NB4 (cell line): ENCODE data around the gene UBE4B.
"Not testable (repeated sequence)": the region's sequence is repeated elsewhere in the genome, so short reads cannot be mapped to it uniquely, and the experiment has no call there.

Source experiments
- DNase-seq: peaks from one replicate; pipeline ENCODE4 v3.0.0; 2010; ENCODE audit warnings: low read depth
- H3K4me3 ChIP-seq: one replicate; pipeline ENCODE4 v1.5.1; 2011; ENCODE audit warnings: mild to moderate bottlenecking, low read depth, low read length, moderate library complexity
- MYC ChIP-seq: IDR thresholded peaks from 2 replicates; pipeline ENCODE4 v1.6.1; 2011; ENCODE audit warnings: low read depth, low read length
- POLR2A ChIP-seq: IDR thresholded peaks from 2 replicates; pipeline ENCODE4 v1.6.1; 2011; ENCODE audit warnings: mild to moderate bottlenecking; ENCODE audit not compliant: insufficient read length; ENCODE audit errors: extremely low read depth
- TF ChIP-seq, protein P1 (sequence below): IDR thresholded peaks from one replicate; pipeline ENCODE4 v1.5.1; 2012; ENCODE audit warnings: low read depth, low read length
- TF ChIP-seq, protein P2 (sequence below): IDR thresholded peaks from 2 replicates; pipeline ENCODE4 v1.6.1; 2011; ENCODE audit warnings: low read depth, low read length

UBE4B gene

DNA sequence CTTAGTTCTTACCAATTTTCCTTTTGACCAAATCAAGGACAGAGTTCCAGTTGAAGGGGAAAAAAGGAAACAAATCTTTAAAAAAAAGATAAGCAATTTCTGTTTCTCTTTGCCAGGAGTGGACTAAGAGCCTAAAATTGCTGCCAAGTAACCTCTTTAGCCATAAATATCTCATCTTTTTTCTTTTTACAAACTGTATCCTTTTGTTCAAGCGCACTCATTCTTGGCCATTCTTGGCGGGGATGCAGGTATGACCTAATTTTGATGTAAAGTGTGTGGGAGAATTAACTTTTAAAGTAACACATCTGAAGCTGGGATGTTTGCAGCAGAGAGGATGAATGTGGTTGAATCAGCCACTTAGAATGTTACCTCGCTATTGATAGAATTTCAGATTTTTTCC, 164.2 kb downstream of the UBE4B start:
- DNase-seq: no peak
- H3K4me3 ChIP-seq: no peak overlapping the region
- TF ChIP-seq, protein P1, sequence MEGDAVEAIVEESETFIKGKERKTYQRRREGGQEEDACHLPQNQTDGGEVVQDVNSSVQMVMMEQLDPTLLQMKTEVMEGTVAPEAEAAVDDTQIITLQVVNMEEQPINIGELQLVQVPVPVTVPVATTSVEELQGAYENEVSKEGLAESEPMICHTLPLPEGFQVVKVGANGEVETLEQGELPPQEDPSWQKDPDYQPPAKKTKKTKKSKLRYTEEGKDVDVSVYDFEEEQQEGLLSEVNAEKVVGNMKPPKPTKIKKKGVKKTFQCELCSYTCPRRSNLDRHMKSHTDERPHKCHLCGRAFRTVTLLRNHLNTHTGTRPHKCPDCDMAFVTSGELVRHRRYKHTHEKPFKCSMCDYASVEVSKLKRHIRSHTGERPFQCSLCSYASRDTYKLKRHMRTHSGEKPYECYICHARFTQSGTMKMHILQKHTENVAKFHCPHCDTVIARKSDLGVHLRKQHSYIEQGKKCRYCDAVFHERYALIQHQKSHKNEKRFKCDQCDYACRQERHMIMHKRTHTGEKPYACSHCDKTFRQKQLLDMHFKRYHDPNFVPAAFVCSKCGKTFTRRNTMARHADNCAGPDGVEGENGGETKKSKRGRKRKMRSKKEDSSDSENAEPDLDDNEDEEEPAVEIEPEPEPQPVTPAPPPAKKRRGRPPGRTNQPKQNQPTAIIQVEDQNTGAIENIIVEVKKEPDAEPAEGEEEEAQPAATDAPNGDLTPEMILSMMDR: no peak

DNA sequence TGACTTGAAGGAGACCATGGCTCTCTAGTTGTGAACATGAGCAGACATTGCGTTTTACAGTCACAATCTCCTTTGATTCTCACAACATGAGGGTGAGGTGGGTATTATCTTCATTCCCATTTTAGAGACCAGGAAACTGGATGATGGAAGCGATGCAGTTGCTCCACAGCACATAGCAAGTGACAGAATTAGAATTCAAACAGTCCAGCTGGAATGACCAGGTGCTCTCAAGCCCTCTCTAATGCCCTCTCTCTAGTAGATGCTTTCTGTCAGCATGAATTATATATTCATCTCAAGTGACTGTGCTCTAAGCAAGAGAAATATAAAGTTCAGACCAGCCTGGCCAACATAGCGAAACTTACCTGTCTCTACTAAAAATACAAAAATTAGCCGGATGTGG, 167.9 kb downstream of the UBE4B start:
- TF ChIP-seq, protein P1: no peak
- TF ChIP-seq POLR2A: no peak
- TF ChIP-seq, protein P2, sequence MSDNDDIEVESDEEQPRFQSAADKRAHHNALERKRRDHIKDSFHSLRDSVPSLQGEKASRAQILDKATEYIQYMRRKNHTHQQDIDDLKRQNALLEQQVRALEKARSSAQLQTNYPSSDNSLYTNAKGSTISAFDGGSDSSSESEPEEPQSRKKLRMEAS: no peak
- TF ChIP-seq MYC: no peak
- H3K4me3 ChIP-seq: no peak overlapping the region
- no peak for DNase-seq

DNA sequence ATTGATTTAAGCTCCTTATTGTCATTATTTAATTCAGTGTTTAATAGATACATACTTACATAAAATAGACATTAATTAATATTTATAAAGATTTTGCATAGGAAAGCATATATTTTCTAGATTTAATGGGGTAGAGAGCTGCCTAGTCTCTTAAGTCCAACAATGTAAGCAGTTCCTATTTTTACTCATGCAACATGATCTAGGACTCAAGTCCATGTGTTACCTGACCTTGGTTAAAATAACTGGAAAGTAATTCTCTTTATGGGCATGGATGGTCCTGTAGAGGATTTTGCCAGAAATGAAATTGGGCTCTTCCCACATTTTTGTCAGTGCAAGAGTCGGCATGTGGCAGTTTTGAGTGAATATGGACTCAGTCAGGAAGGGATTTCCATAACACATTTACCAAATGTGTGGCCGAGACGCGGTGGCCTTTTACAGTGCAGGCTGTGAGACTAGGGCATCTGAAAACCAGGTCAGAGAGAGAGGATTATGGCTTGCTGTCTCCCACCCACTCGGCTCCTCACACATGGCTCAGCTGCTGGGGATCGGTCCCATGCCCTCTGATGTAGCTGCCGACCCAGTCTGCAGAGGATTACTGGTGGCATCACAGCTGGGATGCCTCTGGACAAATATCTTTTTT, 171.4 kb downstream of the UBE4B start:
- TF ChIP-seq MYC (no peak), POLR2A (no peak)
- TF ChIP-seq, protein P1: no peak
- TF ChIP-seq, protein P2: no peak
- DNase-seq: no peak
- H3K4me3 ChIP-seq: no peak overlapping the region

DNA sequence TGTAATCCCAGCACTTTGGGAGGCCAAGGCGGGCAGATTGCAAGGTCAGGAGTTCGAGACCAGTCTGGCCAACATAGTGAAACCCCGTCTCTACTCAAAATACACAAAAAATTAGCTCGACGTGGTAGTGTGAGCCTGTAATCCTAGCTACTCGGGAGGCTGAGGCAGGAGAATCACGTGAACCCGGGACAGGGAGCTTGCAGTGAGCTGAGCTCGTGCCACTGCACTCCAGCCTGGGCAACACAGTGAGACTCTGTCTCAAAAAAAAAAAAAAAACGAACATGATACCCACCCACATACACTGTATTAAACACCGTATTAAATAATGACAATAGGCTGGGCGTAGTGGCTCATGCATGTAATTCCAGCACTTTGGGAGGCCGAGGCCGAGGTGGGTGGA, 172.4 kb downstream of the UBE4B start:
- H3K4me3 ChIP-seq, DNase-seq: not testable (repeated sequence)

DNA sequence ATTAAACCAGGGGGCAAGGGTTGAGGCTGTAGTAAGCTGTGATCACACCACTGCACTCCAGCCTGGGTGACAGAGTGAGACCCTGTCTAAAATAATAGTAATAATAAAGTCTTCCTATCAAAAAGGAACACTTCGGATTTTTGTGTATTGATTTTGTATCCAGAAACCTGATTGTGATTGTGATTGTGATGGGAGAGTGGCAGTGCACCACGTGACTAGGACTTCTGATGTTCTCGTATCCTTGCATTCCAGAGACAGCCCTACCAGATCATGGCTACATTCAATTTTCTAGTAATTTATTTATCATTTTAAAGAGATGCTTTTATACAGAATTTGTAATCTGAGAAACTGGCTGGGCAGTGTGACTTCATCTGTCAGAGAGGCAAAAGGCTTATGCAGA, 175.1 kb downstream of the UBE4B start:
- TF ChIP-seq POLR2A: no peak
- TF ChIP-seq, protein P1: no peak
- TF ChIP-seq, protein P2: no peak
- TF ChIP-seq MYC: no peak
- DNase-seq: no peak
- H3K4me3 ChIP-seq: no peak overlapping the region

DNA sequence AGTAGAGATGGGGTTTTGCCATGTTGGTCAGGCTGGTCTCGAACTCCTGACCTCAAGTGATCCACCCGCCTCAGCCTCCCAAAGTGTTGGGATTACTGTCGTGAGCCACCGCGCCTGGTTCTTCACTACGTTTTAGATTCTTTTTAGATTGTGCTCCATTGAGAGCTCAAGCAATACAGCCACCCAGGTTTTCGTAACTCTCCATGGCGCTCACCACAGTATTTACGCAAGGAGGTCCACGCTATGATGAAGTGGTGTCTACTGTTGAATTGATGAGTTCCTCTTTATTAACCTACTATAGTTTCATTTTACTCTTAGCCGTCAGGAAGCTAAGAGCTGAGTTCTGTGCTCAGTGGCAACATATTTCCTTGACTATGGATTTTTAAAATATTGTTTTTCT, 175.8 kb downstream of the UBE4B start:
- peak; percentile 88 for DNase-seq
- no peak overlapping the region for H3K4me3 ChIP-seq
- TF ChIP-seq, protein P1: no peak
- peak; percentile 40; the same call in 1 of the 2 replicates for TF ChIP-seq MYC
